GM21447 (cell line): ENCODE data around the gene PLEKHM2.

Experiments
- ATAC-seq: cut with Tn5 transposase; IDR thresholded peaks from one replicate; pipeline ENCODE4 v1.9.1; 2021; ENCODE audit not compliant: unreplicated experiment

Gene PLEKHM2

DNA sequence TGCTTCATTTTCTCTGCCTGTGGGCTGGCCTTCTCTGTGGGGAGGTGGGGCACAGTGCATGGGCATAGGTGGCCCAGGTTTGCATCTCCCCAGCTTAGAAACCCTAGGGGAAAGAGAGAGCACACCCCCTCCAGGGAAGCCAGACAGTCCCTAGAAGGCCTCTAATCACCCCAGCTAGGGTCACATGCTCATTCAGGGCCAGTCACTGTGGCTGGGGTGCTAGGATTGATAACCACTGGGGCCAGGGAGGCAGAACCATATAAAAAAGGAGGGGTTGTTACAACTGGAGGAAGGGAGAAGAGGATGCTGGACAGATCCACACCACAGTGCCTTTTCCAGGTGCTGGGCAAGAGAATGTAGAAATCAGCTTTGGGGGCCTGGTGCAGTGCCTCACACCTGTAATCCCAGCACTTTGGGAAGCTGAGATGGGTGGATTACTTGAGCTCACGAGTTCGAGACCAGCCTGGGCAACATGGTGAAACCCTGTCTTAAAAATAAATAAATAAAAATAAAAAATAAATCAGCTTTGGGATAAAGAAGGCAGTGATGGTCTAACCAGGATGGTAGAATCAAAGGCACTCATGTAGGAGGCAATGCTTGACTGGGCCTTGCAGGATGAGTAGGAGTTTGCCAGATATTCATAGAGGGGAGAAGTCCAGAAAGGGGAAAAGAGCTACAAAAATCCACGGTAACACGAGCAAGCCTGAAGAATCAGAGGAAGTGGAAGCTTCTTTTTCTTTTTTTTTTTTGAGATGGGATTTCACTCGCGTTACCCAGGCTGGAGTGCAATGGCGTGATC, 94.0 kb downstream of the PLEKHM2 start:
- ATAC-seq, result no peak
